H54 (cell line): ENCODE data around the gene PDLIM7.

Source experiments
- DNase-seq: peaks from one replicate; pipeline ENCODE4 v3.0.0; 2011; ENCODE audit warnings: low spot score, mixed read lengths; ENCODE audit not compliant: insufficient read length
- FAIRE-seq: peaks from 3 replicates; lab custom pipeline; 2011; peaks lifted over from hg19 to GRCh38; lab: Jason Lieb, UNC
- POLR2A ChIP-seq: IDR thresholded peaks from 2 replicates; pipeline ENCODE4 v1.6.1; 2011; ENCODE audit warnings: low read depth, mild to moderate bottlenecking, low read length

Gene PDLIM7

DNA sequence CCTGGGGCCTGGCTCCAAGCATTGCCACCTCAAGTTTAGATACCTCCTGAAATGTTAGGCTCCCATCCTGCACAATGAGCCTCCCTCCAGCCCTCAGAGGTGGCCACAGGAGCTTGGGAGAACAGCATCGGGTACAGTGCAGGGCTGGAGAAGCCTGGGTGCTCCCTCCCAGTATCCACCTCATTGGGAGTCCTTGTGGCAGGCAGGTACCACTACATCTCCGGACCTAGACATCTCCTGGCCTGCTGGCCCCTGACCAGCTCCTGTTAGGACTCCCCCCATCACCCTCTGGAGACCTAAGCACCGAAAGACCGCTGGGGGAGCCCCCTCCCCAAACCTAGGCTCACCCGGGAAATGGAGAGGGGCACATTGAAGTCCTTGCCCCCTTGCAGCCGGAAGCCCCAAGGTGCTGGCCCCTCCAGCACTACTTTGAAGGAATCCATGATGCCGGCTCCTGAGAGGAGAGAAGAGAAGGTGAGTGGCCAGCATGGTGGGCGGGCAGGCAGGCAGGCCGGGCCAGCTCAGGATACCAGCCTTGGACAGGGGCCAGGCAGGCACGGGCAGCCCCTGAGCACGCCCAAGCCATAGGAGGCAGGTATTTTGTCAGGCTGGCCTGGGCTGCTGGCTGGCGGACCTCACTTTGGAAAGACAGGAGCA, 1.2 kb downstream of the PDLIM7 start:
- no peak for TF ChIP-seq POLR2A
- DNase-seq (no peak), FAIRE-seq (no peak)

- TF ChIP-seq POLR2A: peak; percentile 53; the same call in 1 of the 2 replicates
- DNase-seq: peak; percentile 86
- FAIRE-seq: no peak
These were observed 2.0 kb downstream of the PDLIM7 start for GRCh38 chr5:177495243-177496060.

GRCh38 chr5:177494346-177495195, 2.8 kb downstream of the PDLIM7 start:
- FAIRE-seq (no peak), DNase-seq (peak; percentile 96)

DNA sequence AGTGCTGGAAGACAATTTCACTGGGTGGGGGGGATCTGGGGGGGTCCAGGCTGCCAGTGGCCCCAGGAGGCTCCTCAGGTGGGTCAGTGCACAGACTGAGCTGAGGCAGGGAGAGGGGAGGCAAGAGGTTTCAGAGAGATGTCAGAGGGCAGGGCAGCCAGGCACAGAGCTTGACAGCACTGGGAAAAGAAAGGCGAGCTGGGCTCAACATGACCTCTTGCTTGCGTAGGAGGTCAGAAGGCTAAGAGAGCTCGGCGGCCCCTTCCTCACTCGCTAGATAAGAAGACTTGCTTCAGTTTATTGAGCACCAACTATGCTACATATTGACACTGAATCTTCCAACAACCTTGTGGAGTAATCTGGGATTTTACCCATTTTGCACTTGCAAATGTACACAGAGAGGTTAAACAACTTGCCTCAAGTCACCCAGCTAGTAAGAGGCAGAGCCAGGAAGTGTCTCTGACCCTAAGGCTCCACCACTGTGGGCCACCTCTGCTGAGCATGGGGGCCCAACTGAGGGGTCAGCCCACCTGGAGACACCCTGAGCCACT, 3.5 kb downstream of the PDLIM7 start:
- FAIRE-seq (no peak), DNase-seq (no peak)
- TF ChIP-seq POLR2A: no peak

More at GRCh38 chr5:177494346-177495195, 2.8 kb downstream of the PDLIM7 start:
- TF ChIP-seq POLR2A: no peak

DNA sequence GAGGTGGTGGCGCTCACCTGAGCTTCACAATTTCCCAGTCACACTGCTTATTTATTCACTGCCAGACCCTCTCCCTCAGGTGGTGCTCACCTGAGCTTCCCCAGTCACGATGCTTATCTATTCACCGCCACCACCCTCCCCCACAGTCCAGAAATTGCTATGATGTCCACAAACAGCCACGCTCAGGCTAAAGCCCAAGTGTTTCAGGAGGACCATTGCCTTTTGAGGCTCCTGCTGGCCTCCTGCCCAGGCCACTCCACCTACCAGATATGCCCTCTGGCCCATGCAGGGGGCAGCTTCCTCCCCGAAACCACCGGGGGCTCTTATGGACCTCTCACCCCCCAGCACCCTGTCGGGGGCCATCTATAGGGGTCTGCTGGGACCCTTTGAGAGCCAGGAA, 4.6 kb downstream of the PDLIM7 start:
- FAIRE-seq (no peak), DNase-seq (no peak)
- no peak for TF ChIP-seq POLR2A

DNA sequence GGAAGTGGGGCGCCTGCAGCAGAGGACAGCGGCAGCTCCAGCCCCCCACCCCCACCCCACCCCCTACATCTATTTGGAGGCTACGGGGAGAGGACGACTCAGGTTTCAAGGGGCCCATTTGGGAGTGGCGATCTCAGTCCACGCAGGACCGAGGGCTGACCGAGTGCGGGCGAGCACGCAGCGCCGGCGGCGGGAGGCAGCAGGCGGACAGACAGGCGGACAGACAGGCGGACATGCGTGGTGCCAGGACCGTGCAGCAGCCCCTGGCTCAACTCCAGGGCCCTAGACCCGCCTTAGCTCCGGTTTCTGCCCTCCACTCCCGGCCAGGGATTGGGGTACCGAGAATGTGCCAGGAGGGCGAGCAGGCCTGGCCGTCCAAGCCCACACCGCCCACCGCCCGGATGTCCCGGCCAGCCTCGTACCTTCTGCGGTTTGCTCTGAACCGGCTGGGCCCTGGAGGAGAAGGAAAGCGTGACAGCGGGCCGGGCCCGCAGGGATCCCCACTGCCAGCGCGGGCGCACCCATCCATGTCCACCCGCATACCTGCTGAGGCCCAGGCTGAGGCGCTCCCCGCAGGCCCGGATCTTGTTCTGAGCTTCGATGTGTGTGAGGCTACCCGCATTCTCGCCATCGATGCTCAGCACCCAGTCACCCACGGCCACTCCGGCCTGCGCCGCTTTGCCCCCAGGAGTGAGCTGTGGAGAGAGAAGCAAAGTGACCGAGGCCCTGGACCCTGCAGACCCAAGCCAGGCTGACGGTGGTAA, 5.2 kb downstream of the PDLIM7 start:
- FAIRE-seq: no peak
- no peak for TF ChIP-seq POLR2A
- DNase-seq: no peak

GRCh38 chr5:177491429-177491945, 5.9 kb downstream of the PDLIM7 start:
- DNase-seq (no peak), FAIRE-seq (no peak)
- no peak for TF ChIP-seq POLR2A

DNA sequence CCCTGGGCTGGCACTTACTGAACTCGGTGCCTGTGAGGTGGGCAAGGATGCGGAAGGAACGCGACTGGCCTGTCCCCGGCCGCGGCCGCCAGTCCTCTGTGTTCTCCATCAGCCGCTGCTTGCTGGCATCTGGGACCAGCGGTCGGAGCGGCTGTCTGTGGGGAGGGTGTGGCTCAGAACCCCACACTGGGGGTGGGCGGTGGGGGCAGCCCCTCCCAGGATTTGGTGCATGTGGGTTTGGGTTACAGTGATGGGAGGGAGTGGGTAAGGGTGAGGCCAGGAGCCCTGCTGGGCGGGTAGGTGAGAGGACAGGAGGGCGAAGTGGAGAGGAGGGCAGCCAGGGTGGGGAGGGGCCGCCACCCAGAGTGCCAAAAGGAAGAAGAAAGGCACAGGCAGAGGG, 6.4 kb downstream of the PDLIM7 start:
- no peak for FAIRE-seq
- DNase-seq: no peak
- TF ChIP-seq POLR2A: no peak

DNA sequence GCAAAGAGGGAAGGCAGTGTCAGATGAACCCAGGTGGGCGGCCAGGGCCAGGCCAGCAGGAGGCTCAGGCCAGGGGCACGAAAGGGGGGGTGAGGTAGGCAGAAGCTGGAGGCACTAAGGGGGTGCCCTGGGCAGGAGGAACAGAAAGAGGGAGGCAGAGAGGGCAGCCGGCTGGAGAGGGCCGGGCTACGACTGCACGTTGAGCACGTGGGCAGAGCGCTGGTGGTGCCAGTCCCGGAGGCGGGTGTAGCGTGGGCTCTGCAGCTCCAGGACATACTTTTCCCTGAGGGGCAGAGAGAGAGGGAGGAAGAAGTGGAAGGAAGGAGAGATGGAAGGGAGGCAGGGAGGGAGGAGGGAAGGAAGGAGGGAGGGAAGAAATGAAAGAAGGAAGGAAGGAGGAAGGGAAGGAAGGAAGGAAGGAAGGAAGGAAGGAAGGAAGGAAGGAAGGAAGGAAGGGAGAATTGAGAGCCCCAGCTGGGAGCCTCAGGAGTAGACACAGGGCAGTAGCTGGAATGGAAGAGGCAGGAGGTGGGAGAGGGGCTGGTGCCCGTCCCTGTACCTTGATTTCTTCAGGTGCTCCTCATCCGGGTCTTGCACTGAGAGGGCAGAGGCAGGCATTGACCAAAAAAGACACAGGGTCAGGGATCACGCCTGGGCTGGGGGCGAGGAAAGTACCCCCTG, 7.0 kb downstream of the PDLIM7 start:
- FAIRE-seq: no peak
- no peak for DNase-seq
- no peak for TF ChIP-seq POLR2A

DNA sequence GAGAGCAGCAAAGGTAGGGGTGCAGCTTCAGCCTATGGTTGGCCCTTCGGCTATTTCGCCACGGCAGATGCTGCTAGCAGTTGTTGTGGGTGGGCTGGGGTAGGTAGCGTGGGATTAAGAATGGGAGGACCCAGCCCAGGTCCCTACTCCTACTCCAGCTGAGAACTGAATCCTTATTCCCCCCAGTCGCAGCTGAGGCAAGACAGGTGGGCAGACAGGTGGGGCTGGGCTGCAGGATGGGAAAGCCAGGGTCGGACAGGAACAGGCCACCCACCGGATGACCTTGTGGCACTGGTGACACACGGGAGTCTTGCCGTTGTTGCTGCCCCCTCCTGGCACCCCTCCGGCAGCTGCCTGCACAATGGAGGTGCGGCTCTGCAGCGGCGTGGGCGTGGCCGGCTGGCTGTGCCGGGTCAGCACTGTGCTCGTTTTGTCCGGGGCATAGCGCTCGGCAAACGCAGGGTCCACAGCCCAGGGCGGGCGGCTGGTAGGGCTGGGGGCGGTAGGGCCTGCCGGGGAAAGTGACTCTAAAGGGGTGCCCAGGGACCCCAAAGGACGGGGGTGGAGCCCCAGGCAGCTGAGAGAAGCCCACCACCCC, 8.2 kb downstream of the PDLIM7 start:
- DNase-seq (no peak), FAIRE-seq (no peak)
- TF ChIP-seq POLR2A: no peak

GRCh38 chr5:177487975-177488374, 9.4 kb downstream of the PDLIM7 start:
- TF ChIP-seq POLR2A: no peak
- no peak for DNase-seq
- FAIRE-seq: no peak

GRCh38 chr5:177487144-177487543, 10.3 kb downstream of the PDLIM7 start:
- TF ChIP-seq POLR2A: no peak
- FAIRE-seq (no peak), DNase-seq (no peak)
